Nephron (organoid): ENCODE results near the gene ELP5.

ENCODE experiments used
- H3K27ac Mint-ChIP-seq, 3 experiments: 2 replicates each; pipeline ENCODE4 v1.8.0; 2020; ENCODE audit warnings: mixed read lengths in 3 of 3, mild to moderate bottlenecking in 2 of 3, moderate library complexity in 1 of 3
- H3K27me3 Mint-ChIP-seq: 2 replicates; pipeline ENCODE4 v1.8.0; 2021; ENCODE audit warnings: low read depth, mild to moderate bottlenecking, moderate library complexity, mixed read lengths
- H3K36me3 Mint-ChIP-seq: 2 replicates; pipeline ENCODE4 v1.8.0; 2020; ENCODE audit warnings: low read depth, mixed read lengths
- H3K4me1 Mint-ChIP-seq: 2 replicates; pipeline ENCODE4 v1.8.0; 2020; ENCODE audit warnings: mixed read lengths
- H3K4me3 Mint-ChIP-seq, 3 experiments: 2 replicates each; pipeline ENCODE4 v1.8.0; 2020; ENCODE audit warnings: mild to moderate bottlenecking in 3 of 3, mixed read lengths in 3 of 3, moderate library complexity in 2 of 3
- H3K9me3 Mint-ChIP-seq: 2 replicates; pipeline ENCODE4 v1.8.0; 2020; ENCODE audit warnings: mixed read lengths
- CTCF ChIP-seq, 3 experiments: fragments of 200-600 bp; sonication (generic); IDR thresholded peaks; one replicate each; pipeline ENCODE4 v1.5.0; 2021; ENCODE audit warnings: antibody characterized with exemption in 3 of 3; ENCODE audit not compliant: unreplicated experiment in 3 of 3

Gene ELP5

GRCh38 chr17:7237266-7237760, 14.7 kb upstream of the ELP5 start:
- H3K4me3 Mint-ChIP-seq: peak overlapping the region; percentile 96 to 100 (median 96)
- peaks cover 53% of the 10 kb centered on the region for H3K36me3 Mint-ChIP-seq
- H3K4me1 Mint-ChIP-seq: peaks cover 56% of the 10 kb centered on the region
- H3K27ac Mint-ChIP-seq: peak overlapping the region; percentile 99
- TF ChIP-seq CTCF (IDR thresholded peaks at IDR 0.05; ENCODE audit: unreplicated experiment in 3 of 3): no peak
- H3K27me3 Mint-ChIP-seq: no peaks in the 10 kb centered on the region
- H3K9me3 Mint-ChIP-seq: no peaks in the 10 kb centered on the region

GRCh38 chr17:7237761-7238419, 14.1 kb upstream of the ELP5 start:
- Mint-ChIP-seq H3K27me3 (no peaks in the 10 kb centered on the region), H3K4me3 (peak overlapping the region; percentile 96 to 100 (median 96)), H3K4me1 (peaks cover 58% of the 10 kb centered on the region), H3K36me3 (peaks cover 57% of the 10 kb centered on the region), H3K9me3 (no peaks in the 10 kb centered on the region), H3K27ac (peak overlapping the region; percentile 99)
- no peak for TF ChIP-seq CTCF (IDR thresholded peaks at IDR 0.05; ENCODE audit: unreplicated experiment in 3 of 3)

GRCh38 chr17:7238420-7239090, 13.5 kb upstream of the ELP5 start:
- no peaks in the 10 kb centered on the region for H3K27me3 Mint-ChIP-seq
- peaks cover 56% of the 10 kb centered on the region for H3K4me1 Mint-ChIP-seq
- no peak for TF ChIP-seq CTCF (IDR thresholded peaks at IDR 0.05; ENCODE audit: unreplicated experiment in 3 of 3)
- H3K27ac Mint-ChIP-seq: peak overlapping the region; percentile 99
- peaks cover 60% of the 10 kb centered on the region for H3K36me3 Mint-ChIP-seq
- H3K4me3 Mint-ChIP-seq: peak overlapping the region; percentile 96 to 100 (median 96)
- no peaks in the 10 kb centered on the region for H3K9me3 Mint-ChIP-seq

- peak within 1 kb of the TSS; percentile 96 to 100 (median 96) for H3K4me3 Mint-ChIP-seq
- H3K36me3 Mint-ChIP-seq: peaks cover 63% of the 10 kb centered on the region
- peak within 1 kb of the TSS; percentile 99 for H3K27ac Mint-ChIP-seq
- H3K9me3 Mint-ChIP-seq: no peaks in the 10 kb centered on the region
- no peak for TF ChIP-seq CTCF (IDR thresholded peaks at IDR 0.05; ENCODE audit: unreplicated experiment in 3 of 3)
- peaks cover 52% of the 10 kb centered on the region for H3K4me1 Mint-ChIP-seq
- H3K27me3 Mint-ChIP-seq: no peaks in the 10 kb centered on the region
These were observed 12.7 kb upstream of the ELP5 start, which contains the start of gene PHF23 for GRCh38 chr17:7239091-7240027. Gene PHF23 (minus strand): TSS chr17:7239457. CDS start chr17:7239279, 178 bp downstream.

GRCh38 chr17:7240375-7240774, 11.6 kb upstream of the ELP5 start:
- Mint-ChIP-seq H3K27ac (peak overlapping the region; percentile 99), H3K27me3 (no peaks in the 10 kb centered on the region), H3K4me3 (peak overlapping the region; percentile 96 to 100 (median 96)), H3K36me3 (peaks cover 57% of the 10 kb centered on the region), H3K9me3 (no peaks in the 10 kb centered on the region), H3K4me1 (peaks cover 46% of the 10 kb centered on the region)
- TF ChIP-seq CTCF (IDR thresholded peaks at IDR 0.05; ENCODE audit: unreplicated experiment in 3 of 3): no peak
